GM19351 (cell line): ENCODE data around the gene CASZ1.

ENCODE experiments used
- ATAC-seq: cut with Tn5 transposase; IDR thresholded peaks from one replicate; pipeline ENCODE4 v1.9.1; 2021; ENCODE audit warnings: mild to moderate bottlenecking, moderate library complexity; ENCODE audit not compliant: unreplicated experiment

Gene CASZ1

DNA sequence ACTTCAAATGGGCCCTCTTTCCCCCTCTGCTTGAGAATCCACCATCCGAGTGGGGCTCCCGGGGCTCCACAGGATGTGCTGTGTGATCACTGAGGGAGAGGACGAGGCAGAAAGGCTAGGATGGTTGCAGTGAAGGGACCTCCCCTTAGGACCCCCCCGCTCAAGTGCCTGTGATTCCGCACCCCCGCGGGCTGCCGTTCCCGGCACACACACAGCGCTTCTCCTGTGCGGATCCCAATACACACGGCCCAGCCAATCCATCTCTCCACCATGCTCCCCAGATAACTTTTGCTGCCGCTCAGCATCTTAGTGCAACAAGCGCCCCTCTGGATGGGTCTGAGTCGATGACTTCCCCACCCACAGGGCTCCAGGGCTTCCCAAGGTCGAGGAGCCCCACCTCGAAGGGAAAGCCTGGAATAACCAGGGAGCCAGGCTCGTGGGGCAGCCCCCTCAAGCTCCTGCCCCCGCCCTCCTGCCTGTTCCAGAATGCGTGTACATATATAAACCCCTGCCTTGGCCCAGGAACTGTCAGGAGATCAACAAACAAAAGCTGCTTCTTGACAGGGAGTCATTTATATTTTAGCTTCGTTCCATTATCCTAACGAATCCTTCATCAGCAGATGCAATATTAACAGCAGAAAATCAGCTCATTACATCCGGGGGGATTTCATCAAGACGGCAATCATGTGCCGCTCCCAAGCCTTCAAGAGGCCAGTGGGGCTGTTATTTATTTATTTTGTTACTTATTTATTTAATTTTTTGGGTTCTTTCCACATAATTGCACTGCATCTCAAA lies 83.7 kb downstream of the CASZ1 start:
- no peak for ATAC-seq

DNA sequence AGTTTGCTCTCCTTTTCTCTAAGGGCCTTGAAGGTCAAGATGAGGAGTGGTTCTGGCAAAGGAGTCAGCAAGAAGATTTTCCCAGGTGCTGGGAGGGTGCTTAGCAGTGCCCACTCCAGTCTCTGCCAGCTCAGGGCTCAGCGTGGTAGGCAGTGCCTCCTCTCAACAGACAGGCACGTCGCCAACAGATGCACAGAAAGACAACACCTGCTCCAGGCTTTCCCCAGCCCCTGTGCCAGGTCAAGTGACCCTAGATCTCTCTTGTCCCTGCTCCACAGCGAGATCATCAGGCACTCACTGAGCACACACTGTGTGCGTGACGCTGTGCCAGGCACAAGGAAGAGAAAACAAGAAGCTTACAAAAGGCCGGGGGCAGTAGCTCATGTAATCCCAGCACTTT lies 86.0 kb downstream of the CASZ1 start:
- ATAC-seq = no peak

DNA sequence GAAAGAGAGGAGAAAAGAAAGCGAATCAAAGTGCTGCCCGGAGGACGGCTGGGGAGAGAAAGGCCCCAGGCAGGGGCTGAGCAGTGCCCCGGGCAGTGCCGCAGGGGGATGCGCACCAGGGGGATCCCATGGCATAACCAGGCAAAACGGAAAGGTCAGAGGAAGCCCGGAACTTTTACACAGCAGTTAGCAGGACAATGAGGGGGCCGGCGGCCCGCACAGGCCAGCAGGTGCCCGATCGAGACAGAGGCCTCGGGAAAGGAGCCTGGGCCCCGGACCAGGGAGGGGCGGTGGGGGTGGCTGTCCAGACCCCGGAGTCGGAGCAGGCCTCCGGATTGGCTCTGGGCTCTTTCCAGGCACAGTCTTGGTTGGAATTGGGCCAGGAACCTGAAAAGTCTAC lies 86.8 kb downstream of the CASZ1 start:
- no peak for ATAC-seq

- no peak for ATAC-seq
Measured at GRCh38 chr1:10709165-10709564, 87.3 kb downstream of the CASZ1 start.

- no peak for ATAC-seq
Measured at GRCh38 chr1:10708757-10709156, 87.7 kb downstream of the CASZ1 start.

GRCh38 chr1:10707208-10707607 lies 89.2 kb downstream of the CASZ1 start:
- ATAC-seq = no peak

DNA sequence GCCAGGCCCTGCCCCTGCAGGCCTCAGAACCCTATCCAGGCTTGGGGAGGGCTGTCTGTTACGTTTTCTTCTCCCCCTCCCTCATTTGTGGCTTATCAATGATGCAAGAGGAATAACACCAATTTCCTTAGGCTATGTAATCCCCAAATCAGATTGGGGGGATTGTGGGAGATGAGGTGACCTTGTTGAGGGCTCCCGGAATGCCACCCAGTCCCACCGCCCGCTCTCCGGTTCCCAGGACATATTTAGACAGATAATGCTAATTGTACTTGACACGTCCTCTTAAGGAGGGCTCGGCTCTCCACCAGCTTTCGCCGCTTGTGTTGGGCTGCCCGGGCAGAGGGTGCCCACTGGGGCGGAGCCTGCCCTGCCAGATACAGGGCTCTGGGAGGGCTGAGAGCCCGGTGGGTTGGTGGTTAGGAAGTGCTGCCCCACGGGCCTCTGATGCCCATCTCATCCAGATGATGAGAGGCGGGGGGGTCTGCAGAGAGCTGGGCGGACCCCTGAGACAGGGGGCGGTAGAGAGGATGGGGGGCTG lies 90.0 kb downstream of the CASZ1 start:
- ATAC-seq = no peak

DNA sequence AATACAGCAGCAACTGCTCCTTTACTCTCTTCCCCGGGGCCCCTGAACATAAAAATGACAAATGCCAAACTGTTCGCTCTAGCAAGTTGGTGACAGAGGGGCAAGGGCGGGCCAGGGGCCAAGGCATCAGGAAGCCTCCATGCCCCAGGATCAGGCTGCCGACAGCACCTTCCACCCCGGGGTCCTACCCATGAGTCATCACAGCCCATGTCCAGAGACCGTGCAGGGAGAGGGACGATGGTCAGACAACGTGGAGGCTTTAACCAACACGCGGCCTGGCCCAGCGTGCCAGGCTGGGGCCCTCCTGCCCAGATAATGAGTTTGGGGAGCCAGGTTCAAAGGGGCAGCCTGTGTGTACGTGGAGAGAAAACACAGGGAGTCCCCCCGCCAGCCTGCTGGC lies 90.5 kb downstream of the CASZ1 start:
- ATAC-seq = no peak

- ATAC-seq = no peak
Measured at GRCh38 chr1:10704368-10704882, 92.0 kb downstream of the CASZ1 start.

- no peak for ATAC-seq
Measured at GRCh38 chr1:10703702-10704101, 92.7 kb downstream of the CASZ1 start.

DNA sequence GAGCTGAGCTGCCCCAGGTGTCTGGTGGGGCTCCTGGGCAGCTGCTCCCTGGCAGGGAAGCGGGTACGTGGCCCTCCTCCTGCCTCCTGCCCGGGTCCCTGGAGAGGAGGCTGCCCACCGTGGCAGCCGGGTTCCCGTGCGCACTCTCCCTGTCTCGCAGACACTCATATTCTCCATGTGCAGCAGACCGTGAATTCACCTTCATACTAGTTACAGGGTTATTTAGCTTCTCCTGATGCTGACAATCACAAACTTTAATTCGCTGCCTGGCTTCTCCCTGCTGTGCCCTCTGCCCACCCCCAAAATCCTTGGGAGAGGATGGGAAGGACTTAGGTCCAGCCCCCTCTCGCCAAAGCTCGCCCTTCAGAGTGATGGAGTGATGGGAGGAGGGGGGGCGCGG lies 95.3 kb downstream of the CASZ1 start:
- ATAC-seq = no peak

- ATAC-seq = no peak
Measured at GRCh38 chr1:10699470-10699835, 97.0 kb downstream of the CASZ1 start.

DNA sequence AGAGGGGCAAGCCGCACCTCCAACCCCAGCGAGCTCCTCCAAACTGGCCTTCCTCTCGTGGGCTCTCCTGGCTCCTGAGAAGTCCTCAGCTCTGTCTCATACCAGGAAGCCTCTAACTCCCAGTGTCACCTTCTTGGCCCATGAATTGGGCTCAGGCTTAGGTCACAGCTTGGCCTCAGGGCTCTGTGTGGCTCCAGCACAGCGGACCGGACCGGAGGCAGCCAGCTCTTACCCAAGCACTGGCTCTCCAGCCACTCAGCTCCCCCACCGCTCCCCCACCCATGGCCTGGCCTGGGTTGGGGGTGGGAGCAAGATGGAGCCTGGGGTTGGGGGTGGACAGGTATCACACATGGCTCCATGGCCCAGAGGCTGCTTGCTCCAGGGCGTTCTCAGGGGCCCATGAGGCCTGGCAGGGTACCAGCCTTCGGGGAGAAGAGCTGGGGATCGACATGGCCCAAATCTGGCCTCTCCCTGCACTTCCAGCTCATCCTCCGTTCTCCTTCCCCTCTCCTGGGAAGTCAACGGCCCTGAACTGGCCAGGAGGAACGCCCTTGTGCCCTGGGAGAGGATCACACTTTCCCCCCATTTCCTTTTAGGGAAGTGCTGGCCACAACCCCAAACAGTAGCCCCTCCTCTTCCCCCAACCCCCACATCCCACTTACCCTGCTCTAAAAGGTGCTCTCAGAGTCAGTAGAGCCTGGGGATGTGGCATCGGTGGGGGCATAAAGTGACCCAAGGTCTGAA lies 97.5 kb downstream of the CASZ1 start:
- no peak for ATAC-seq

- ATAC-seq = no peak
Measured at GRCh38 chr1:10697621-10698160, 98.8 kb downstream of the CASZ1 start.

DNA sequence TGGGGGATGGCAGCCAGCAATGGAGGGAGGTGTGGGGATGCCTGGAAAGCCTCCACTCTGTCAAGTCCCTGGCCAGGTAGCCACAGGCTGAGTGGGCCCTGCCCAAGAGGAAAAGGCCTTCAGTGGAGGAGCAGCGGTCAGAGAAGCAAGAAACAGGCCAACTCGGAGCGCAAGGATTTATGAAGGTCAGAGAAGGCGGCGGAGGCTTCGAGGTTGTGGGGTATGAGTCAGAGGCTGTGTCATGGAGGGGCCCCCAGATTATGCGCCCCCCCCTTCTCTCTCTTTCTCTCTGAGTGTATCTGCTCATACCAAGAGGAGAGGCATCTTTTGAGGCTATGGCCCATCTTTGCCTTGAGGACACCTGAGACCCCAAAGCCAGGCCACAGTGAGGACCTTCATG lies 99.5 kb downstream of the CASZ1 start:
- ATAC-seq = no peak

- ATAC-seq = peak; percentile 51
Measured at GRCh38 chr1:10694633-10695627, 101.5 kb downstream of the CASZ1 start.

DNA sequence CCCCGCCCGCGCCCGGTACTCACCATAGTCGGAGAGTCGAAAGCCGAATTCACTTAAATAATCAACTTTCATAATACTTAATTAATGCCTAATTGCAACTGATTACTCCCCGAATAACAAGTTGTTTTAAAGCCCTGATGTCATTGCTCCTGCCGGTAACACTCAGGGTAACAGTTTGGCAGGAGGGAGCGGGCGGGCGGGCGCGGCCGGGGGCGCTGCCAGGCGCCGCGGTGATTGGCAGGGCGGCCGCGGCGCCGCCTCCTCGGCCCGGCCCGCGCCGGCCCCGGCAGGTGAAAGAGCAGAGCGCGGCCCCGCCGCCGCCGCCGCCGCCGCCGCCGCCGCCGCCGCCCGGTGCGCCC lies 102.2 kb downstream of the CASZ1 start:
- peak; percentile 47 for ATAC-seq

DNA sequence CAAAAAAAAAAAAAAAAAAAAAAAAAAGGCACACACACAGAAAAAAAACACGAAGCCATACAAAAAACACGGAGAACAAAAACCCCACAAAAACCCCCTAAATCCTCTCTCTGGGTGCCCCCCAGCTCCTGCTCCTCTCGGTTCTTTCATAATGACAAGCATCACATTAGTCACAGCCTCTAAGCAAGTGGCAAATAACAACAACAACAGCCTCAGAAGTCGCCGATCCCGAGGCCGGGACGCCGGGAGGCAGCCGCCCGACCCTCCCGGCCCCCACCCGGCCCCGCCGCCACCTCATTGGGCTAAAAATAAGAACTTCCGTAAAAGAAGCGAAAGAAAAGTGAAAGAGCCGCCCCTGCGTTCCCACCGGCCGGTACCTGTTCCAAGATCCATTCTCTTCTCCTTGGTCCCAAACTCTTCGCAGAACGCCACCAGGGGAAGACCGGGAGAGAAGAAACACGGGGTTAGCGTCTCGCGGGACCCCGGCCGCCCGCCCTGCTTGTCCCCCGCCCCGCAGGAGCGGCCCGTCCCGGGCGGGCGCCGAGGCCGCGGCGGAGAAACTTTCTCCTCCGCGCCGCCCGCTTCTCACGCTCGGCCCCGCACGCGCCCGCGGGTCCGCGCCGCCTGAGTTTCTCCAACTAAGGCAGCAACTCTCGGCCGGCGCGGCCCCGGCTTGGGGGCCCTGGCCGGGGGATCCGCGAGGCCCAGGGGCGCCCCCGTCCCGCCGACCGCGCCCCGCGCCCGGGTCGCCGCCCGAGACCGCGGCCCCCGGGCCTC lies 102.8 kb downstream of the CASZ1 start:
- ATAC-seq = no peak

- no peak for ATAC-seq
Measured at GRCh38 chr1:10693152-10693496, 103.3 kb downstream of the CASZ1 start.
